Esophagus (tissue), 2 donors: ENCODE data around the gene HOXC10. TPM values are rescaled to one million over a fixed set of nuclear protein-coding genes. Genes with fewer than 3 reads are reported as not detected.

Experiments
- H3K27ac ChIP-seq, 2 donors: one replicate each; pipeline ENCODE4 v1.5.1; 2013; ENCODE audit warnings: low read depth in 2 of 2, mild to moderate bottlenecking in 2 of 2, inconsistent platforms in 1 of 2, low read length in 1 of 2, moderate library complexity in 1 of 2
- H3K27me3 ChIP-seq, 2 donors: one replicate each; pipeline ENCODE4 v1.6.1; 2013; ENCODE audit warnings: low read length in 2 of 2, control low read depth in 1 of 2, mild to moderate bottlenecking in 1 of 2; ENCODE audit not compliant: insufficient read depth in 2 of 2, control insufficient read depth in 1 of 2
- H3K36me3 ChIP-seq, 2 donors: one replicate each; pipeline ENCODE4 v1.6.1; 2013; ENCODE audit warnings: low read length in 1 of 2; ENCODE audit not compliant: control insufficient read depth in 2 of 2, insufficient read depth in 2 of 2
- H3K4me1 ChIP-seq, 2 donors: one replicate each; pipeline ENCODE4 v1.6.1; 2013; ENCODE audit warnings: low read length in 1 of 2; ENCODE audit not compliant: control insufficient read depth in 2 of 2, insufficient read depth in 2 of 2
- H3K4me3 ChIP-seq, 2 donors: one replicate each; pipeline ENCODE4 v1.5.1; 2013; ENCODE audit warnings: low read length in 2 of 2, mild to moderate bottlenecking in 2 of 2, low read depth in 1 of 2, moderate library complexity in 1 of 2
- H3K9me3 ChIP-seq, 2 donors: one replicate each; pipeline ENCODE4 v1.6.1; 2013; ENCODE audit warnings: mild to moderate bottlenecking in 2 of 2, low read depth in 1 of 2, low read length in 1 of 2, moderate library complexity in 1 of 2; ENCODE audit not compliant: control insufficient read depth in 2 of 2, insufficient read depth in 1 of 2
- WGBS, 2 donors: extraction: QIAGEN DNeasy Blood & Tissue Kit; methylation state at CpG; one replicate each; pipeline ENCODE4 v1.1.7; 2013; 5-methylcytosine and 5-hydroxymethylcytosine counted together
- polyA plus RNA-seq, 2 donors: library from polyadenylated mRNA; stranded (reverse); fragments of 200-250 nt; gene quantifications; one replicate each; pipeline ENCODE4 v1.2.3, GENCODE V29; 2013
- donor health status: healthy with polysubstance abuse.
- donor health status: Bipolar disorder and iron deficiency.

The HOXC10 gene
- polyA plus RNA-seq, 2 donors, result 0.02 to 0.04 TPM

DNA sequence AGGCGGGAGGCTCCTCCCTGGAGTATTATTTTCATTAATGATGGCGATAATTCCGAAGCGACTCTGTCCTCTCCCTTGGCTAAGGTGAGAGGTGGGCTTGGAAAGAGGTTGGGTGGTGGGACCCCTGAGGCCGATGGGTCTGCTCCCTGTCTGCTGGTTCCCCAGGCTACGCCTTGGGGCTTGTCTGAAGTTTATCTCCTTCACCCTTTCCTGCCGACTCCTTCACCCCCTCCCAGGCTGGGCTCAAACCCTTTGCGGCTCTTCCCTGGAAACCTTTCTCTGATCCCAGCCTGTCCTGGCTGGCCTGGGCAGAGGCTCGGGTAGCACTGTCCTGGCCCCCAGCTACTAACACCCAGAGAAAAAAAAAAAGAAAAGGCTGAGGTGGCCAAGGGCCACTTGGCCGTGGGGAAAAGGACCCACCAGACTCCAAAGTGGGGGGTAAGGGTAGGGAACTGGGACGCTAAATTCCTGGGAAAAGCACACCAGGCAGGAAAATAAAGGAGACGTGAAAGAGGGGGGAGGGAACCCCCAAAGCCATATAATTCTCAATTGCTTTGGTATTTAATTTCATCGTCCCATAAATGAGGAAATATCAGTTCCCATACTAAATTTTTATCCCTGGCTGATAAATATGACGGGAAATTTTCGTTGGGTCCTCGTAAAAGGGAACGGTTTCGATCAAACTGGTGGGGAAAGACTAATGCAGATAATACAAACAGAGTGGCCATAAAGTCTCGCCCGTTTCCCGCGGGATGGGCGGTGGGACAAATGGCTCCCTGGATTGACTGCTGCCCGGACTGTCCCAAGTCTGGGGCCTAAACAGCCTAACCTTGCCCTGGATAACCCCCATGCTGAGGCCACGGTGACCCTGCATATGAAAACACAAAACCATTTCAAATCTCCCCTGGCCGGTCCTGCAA is 2.0 kb upstream of the HOXC10 start:
- 19 to 21% methylated on average over 26 of the region's 26 CpGs for WGBS, 2 donors
- Histone ChIP-seq H3K9me3 (peaks cover 2 to 3% of the 10 kb centered on the region in 2 donors), H3K27me3 (peaks cover 4 to 57% of the 10 kb centered on the region in 2 donors), H3K27ac (no peak overlapping the region), H3K4me1 (peaks cover 0 to 12% of the 10 kb centered on the region in 2 donors), H3K4me3 (no peak overlapping the region), H3K36me3 (no peaks in the 10 kb centered on the region)

DNA sequence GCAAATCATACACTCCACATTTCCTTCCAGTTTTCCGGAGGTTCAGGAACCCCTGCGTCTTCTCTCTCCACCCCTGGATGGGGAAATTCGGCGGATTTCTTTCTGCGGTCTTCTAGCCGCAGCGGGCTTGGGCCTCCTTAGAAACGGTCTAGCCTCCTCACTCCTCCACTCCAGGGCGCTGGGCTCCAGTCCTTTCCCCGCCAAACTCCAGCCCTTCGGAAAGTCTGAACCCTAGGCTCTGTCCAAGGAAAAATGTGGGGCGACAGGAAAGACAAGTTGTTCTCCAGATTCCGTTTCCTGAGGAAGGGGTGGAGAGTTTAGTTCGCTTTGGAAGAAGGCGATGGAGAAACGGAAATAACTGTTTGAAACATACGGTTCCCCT is 1.4 kb upstream of the HOXC10 start:
- no peak overlapping the region for H3K4me3 ChIP-seq
- no peak overlapping the region for H3K27ac ChIP-seq
- H3K4me1 ChIP-seq, result peaks cover 0 to 12% of the 10 kb centered on the region in 2 donors
- whole genome bisulfite sequencing, 2 donors, result 9 to 11% methylated on average over 17 of the region's 17 CpGs
- peaks cover 2 to 3% of the 10 kb centered on the region in 2 donors for H3K9me3 ChIP-seq
- peaks cover 4 to 62% of the 10 kb centered on the region in 2 donors for H3K27me3 ChIP-seq
- H3K36me3 ChIP-seq, result no peaks in the 10 kb centered on the region

DNA sequence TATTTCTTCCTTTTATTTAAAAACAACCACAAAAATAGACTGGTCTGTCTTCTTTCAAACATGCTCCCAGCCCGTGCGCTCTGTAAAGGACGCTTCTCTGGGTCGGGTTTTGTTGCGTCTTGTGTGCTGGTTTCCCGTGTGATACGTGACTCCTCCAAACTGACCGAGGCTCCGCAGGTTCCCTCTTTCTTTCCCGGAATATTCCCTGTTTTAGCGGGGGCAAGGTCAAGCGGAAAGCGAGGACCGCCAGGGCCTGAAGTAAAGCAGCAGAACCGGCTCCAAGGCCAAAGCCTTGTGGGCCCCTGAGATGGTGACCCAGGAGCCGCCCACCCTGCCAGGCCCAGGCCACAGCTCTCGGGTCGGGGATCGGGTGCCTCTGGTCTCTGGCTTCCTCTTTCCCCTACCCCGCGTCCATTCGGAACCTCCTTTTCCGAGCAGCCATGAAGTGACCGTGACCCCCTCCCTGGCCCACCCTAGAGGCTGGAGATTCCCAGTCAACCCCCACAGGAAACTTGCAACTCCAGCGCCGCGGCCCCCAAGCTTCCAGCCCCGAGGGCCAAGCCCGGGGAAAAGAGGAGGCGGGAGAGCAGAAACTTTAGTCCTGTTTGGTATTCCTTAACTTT is 885 bp upstream of the HOXC10 start:
- peaks cover 4 to 67% of the 10 kb centered on the region in 2 donors for H3K27me3 ChIP-seq
- peaks cover 0 to 12% of the 10 kb centered on the region in 2 donors for H3K4me1 ChIP-seq
- H3K4me3 ChIP-seq, result no peak overlapping the region
- WGBS, 2 donors, result 10 to 13% methylated on average over 29 to 30 of the region's 30 CpGs
- no peaks in the 10 kb centered on the region for H3K36me3 ChIP-seq
- peaks cover 2 to 3% of the 10 kb centered on the region in 2 donors for H3K9me3 ChIP-seq
- H3K27ac ChIP-seq, result no peak overlapping the region

DNA sequence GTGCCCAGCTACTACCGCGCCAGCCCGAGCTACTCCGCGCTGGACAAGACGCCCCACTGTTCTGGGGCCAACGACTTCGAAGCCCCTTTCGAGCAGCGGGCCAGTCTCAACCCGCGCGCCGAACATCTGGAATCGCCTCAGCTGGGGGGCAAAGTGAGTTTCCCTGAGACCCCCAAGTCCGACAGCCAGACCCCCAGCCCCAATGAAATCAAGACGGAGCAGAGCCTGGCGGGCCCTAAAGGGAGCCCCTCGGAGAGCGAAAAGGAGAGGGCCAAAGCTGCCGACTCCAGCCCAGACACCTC is 697 bp downstream of the HOXC10 start:
- H3K4me3 ChIP-seq, result peak overlapping the region; percentile 22 to 34
- no peak overlapping the region for H3K27ac ChIP-seq
- H3K27me3 ChIP-seq, result peaks cover 3 to 68% of the 10 kb centered on the region in 2 donors
- H3K9me3 ChIP-seq, result peaks cover 2 to 3% of the 10 kb centered on the region in 2 donors
- 9 to 14% methylated on average over 20 to 21 of the region's 21 CpGs for WGBS, 2 donors
- H3K36me3 ChIP-seq, result no peaks in the 10 kb centered on the region
- H3K4me1 ChIP-seq, result peaks cover 0 to 15% of the 10 kb centered on the region in 2 donors

DNA sequence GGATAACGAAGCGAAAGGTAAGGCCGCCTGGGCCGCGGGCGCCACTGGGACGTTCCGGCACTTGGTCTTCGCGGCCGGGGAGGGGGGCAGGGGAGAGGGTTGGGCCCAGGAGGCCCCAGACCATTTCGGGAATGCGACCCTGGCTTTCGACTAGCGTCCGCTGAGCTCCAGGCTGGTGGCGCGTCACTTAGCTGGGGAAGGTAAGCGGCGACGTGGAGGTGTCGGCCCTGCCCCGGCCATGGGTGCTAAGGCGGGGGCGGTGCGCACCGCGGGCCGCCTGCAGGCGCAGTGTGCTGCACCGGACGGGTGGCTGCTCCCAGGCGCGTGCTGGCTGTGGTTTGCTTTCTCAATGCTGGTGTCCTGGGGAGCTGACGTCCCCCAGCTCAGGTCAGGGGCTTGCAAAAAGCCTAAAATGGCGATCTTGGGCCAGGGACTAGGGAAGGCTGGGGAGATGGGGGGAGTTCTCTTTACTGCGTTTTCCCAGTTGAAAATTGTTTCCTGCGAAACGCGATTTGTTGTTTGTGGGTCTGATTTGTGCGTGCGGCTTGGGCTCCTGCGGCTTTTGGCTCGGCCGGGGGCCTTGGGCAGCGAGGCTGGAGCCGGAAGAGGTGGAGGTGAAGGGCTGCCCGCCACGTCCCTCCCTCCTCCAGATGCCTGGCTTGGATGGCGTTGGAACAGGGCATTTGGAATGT is 1.2 kb downstream of the HOXC10 start:
- Histone ChIP-seq H3K4me3 (peak overlapping the region; percentile 22 to 34), H3K4me1 (peaks cover 0 to 15% of the 10 kb centered on the region in 2 donors), H3K27me3 (peaks cover 5 to 70% of the 10 kb centered on the region in 2 donors), H3K36me3 (no peaks in the 10 kb centered on the region), H3K9me3 (peaks cover 2 to 3% of the 10 kb centered on the region in 2 donors), H3K27ac (no peak overlapping the region)
- 5 to 7% methylated on average over 50 of the region's 50 CpGs for WGBS, 2 donors

DNA sequence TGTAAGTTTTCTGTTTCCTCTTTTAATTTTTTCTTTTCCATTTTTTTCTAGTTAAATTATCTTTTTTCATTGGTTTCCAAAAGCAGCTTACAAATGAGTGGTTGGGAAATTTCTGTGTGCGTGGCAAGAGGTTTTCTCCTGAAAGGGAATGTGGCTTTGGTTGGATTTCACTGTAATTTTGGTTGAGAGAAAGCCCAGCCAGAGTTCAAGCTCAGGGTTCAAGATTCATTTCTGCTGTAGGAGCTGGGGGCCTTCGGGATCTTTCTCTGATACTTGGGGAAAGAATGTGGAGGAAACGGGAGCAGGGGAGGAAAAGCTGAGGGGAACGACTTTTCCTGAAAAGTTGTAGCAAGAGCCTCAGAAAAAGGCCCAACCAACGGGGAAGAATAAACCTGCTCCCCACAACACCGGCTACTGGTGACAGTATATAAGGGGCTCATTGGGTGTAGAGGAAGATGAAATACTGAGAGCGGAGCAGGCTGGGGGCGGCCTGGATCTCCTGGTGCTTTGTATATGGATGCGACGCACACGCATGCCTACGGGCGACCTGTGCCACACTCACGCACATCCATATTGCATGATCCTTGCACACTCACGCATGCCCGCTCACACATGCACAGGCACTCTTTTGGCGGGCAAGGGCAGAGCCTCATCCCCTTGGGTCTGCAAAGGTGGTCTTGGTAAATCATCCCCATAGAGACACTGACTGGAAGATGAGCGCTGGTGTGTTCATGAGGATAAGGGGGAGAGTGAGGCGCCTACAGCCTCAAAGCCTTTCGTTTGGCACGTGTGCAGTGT is 1.9 kb downstream of the HOXC10 start:
- peaks cover 5 to 76% of the 10 kb centered on the region in 2 donors for H3K27me3 ChIP-seq
- WGBS, 2 donors, result 21 to 33% methylated on average over 21 of the region's 21 CpGs
- H3K27ac ChIP-seq, result no peak overlapping the region

DNA sequence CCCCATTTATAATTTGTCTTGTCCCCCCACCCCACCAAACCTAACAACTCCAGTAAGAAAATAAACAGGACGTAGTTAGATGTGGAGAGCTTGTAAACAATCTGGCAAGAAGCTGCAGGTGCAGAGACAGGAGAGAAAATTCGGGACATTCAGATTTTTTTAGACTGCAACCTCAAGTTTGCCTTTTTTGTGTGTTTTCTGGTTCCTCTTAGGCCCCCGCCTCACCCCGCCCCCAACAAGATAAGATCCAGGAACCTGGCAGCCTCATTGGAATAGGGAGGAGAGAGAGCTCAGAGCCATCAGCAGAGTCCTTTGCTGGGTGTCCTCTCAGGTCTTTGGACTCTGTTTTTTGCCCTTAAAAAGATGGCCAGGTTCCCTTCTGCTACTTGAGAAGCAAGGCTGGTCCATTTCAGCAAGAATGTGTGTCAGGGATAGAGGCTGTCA is 2.9 kb downstream of the HOXC10 start:
- Histone ChIP-seq H3K27ac (no peak overlapping the region), H3K9me3 (peaks cover 0 to 3% of the 10 kb centered on the region in 2 donors), H3K4me1 (peaks cover 0 to 15% of the 10 kb centered on the region in 2 donors), H3K36me3 (no peaks in the 10 kb centered on the region), H3K27me3 (peaks cover 5 to 76% of the 10 kb centered on the region in 2 donors), H3K4me3 (no peak overlapping the region)
- WGBS, 2 donors, result 6 to 24% methylated on average over 4 of the region's 4 CpGs

More for the DNA sequence above, 1.9 kb downstream of the HOXC10 start:
- no peak overlapping the region for H3K4me3 ChIP-seq
- H3K36me3 ChIP-seq, result no peaks in the 10 kb centered on the region
- peaks cover 0 to 15% of the 10 kb centered on the region in 2 donors for H3K4me1 ChIP-seq
- peaks cover 2 to 3% of the 10 kb centered on the region in 2 donors for H3K9me3 ChIP-seq

DNA sequence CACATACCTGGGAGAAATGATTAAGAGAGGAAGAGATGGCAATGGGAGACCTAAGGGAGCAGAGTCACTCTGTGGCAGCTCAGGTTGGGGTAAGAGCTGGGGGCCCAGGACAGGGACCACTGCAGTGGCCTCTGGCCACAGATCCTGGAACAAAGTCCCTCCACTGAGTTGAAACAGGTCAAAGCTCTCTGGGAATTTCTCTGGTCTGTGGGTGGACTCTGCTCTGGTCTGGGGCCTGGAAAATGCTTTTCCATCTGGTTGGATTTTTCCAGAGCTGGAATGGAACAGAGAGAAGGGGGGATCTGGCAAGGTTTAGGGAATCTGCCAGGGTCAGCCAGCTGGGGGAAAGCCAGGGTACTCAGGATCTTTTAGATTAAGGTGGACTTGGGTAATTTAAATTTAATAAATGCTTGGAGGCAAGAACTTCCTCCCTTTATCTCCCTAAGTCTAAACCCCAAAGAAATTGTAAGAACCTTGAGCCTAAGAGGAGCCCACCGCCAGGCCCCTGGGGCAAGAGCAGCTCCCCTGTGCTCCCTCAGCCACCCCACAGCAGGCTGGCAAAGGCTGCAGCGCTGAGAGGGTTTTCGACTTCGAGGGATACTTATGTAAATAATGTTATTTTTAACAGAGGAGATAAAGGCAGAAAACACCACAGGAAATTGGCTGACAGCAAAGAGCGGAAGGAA is 3.7 kb downstream of the HOXC10 start:
- peaks cover 5 to 77% of the 10 kb centered on the region in 2 donors for H3K27me3 ChIP-seq

More for the DNA sequence above, 3.7 kb downstream of the HOXC10 start:
- H3K4me1 ChIP-seq, result peaks cover 0 to 15% of the 10 kb centered on the region in 2 donors
- H3K36me3 ChIP-seq, result no peaks in the 10 kb centered on the region
- no peak overlapping the region for H3K27ac ChIP-seq
- peaks cover 0 to 3% of the 10 kb centered on the region in 2 donors for H3K9me3 ChIP-seq
- no peak overlapping the region for H3K4me3 ChIP-seq
- 7 to 14% methylated on average over 5 of the region's 5 CpGs for WGBS, 2 donors
